AG04449 (cell line): Measurements from ENCODE around the gene TSEN2.
A peak's percentile ranks its signal among the peaks of the same experiment; 100 is the strongest.

Experiments used
- CTCF ChIA-PET: fragments of 350-600 bp; formaldehyde crosslinking; extraction: SDS; loops from one replicate; lab custom pipeline; 2021; ENCODE audit warnings: antibody characterized with exemption; lab: Yijun Ruan, JAX
- POLR2A ChIA-PET: fragments of 400-600, 350-600 bp; formaldehyde crosslinking; extraction: SDS; loops from one replicate; lab custom pipeline; 2020; ENCODE audit warnings: antibody characterized with exemption, inconsistent platforms; lab: Yijun Ruan, JAX
- DNase-seq: peaks from one replicate; pipeline ENCODE4 v3.0.0-alpha.2; 2010; ENCODE audit warnings: low read depth, low spot score
- H3K4me3 ChIP-seq: 2 replicates; pipeline ENCODE4 v1.5.1; 2011; ENCODE audit warnings: low read depth, mild to moderate bottlenecking, control low read depth, low read length
- CTCF ChIP-seq: IDR thresholded peaks from one replicate; pipeline ENCODE4 v1.5.1; 2011; ENCODE audit warnings: mild to moderate bottlenecking, moderate library complexity, low read length, control low read depth, inconsistent platforms; ENCODE audit not compliant: insufficient read depth; ENCODE audit errors: missing control alignments

TSEN2 gene

DNA sequence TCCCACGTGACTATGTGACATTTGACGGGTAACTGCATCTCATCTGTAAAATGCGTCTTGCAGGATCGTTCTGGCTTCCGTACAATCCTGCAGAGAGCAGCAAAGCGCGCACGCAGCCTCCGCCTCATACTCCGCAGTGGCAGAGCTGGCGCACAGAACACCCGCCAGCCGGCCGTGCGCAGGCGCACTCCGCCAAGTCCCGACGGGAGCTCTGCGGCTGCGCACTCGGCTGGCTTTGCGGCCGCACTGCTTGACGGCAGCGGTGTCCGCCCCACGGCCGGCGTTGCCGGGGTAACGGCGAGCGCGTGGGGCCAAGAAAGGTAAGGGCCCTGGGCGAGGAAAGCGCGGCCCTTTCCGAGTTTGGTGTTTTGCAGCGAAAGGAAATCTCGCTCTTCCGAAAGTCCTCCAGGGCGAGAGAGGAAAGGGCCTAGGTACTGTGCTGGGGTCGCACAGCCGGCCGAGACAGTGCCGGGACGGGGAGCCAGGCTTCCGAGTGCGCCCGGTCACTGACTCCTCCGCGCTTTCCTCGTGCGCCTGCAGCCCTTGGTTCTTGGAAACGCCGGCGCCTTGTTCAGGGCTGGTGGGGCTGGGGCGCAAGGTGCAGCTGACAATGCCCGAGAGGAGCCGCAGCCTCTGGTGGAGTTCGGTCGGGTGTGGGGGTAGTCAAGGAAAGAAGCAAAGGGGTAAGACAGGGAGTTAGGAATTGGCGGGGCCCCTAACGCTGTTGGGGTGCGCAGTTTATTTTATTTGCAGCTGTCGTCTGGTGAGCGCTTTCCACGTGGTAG, at the start of gene TSEN2:
TSEN2 (plus strand) TSS at position 283 of the 785 bp plus-strand sequence. CDS start 5,321 bp downstream, outside the sequence.
- no peak for DNase-seq
- POLR2A ChIA-PET, result no interaction called here
- TF ChIP-seq CTCF, result peak; percentile 39
- H3K4me3 ChIP-seq, result peak within 1 kb of the TSS; percentile 90
- CTCF ChIA-PET, result interaction anchor here (0.6 to 19.5 kb wide), 11 partner anchors 9 to 407 kb away, joined by 3 to 808 read pairs (median 7); no protein-coding TSS in a partner anchor

GRCh38 chr3:12436514-12437220, 47.6 kb upstream of the TSEN2 start:
- ChIA-PET CTCF (interaction anchor here (1.1 to 3.1 kb wide), 3 partner anchors 9 to 301 kb away, joined by 3 to 10 read pairs (median 5); no protein-coding TSS in a partner anchor), POLR2A (no interaction called here)
- peak overlapping the region; percentile 30 for H3K4me3 ChIP-seq
- TF ChIP-seq CTCF, result no peak
- DNase-seq, result no peak

GRCh38 chr3:12437221-12437605, 47.1 kb upstream of the TSEN2 start:
- DNase-seq, result no peak
- ChIA-PET CTCF (interaction anchor here (1.1 to 3.1 kb wide), 2 partner anchors 10 to 41 kb away, joined by 3 to 10 read pairs; no protein-coding TSS in a partner anchor), POLR2A (no interaction called here)
- H3K4me3 ChIP-seq, result peak overlapping the region; percentile 30; the same call in 1 of the 2 replicates
- no peak for TF ChIP-seq CTCF

DNA sequence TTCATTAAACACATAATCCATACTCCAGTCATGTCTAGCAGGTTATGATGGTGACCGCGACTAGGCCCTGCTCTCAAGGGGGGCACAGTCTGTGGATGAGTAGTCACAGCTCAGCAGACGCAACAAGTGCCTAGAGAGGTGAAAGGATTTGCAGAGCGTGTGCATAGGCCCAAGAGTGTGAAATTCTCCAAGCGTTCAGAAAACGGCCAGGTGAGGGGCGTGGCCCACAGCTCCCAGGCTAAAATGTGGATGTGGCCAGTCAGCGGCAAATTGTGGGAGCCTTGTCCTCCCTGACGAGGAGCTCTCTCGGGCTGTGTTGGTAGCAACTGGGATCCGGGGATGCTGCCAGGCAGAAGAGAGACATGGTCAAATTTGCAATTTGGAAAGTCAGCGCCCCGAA, 46.4 kb upstream of the TSEN2 start:
- TF ChIP-seq CTCF, result no peak
- ChIA-PET POLR2A (no interaction called here), CTCF (interaction anchor here (3.1 kb wide), 1 partner anchor 41 kb away, joined by 10 read pairs; no protein-coding TSS in a partner anchor)
- no peak overlapping the region for H3K4me3 ChIP-seq
- DNase-seq, result no peak

GRCh38 chr3:12438318-12438717, 46.0 kb upstream of the TSEN2 start:
- no peak for DNase-seq
- TF ChIP-seq CTCF, result no peak
- ChIA-PET CTCF (interaction anchor here (3.1 kb wide), 1 partner anchor 40 kb away, joined by 10 read pairs; no protein-coding TSS in a partner anchor), POLR2A (no interaction called here)
- H3K4me3 ChIP-seq, result no peak overlapping the region
